Gastroesophageal sphincter (tissue), 4 donors: ENCODE results near the gene COA3. TPM values are rescaled to one million over a fixed set of nuclear protein-coding genes. Genes with fewer than 3 reads are reported as not detected.

ENCODE experiments used
- ATAC-seq: fragments of 150-250 bp; one replicate; pipeline ENCODE4 v1.9.1; 2016; ENCODE audit warnings: mild to moderate bottlenecking, moderate library complexity
- H3K27ac ChIP-seq, 4 donors: fragments of 200-600 bp; sonication (generic) in 3 of 4; 1 replicate in 3 of 4; 2 replicates in 1 of 4; pipeline ENCODE4 v1.5.1; 2016 to 2019
- H3K27me3 ChIP-seq: fragments of 200-600 bp; sonication (generic); one replicate; pipeline ENCODE4 v1.5.1; 2019
- H3K36me3 ChIP-seq, 2 donors: fragments of 200-600 bp; sonication (generic); one replicate each; pipeline ENCODE4 v1.5.1; 2019; ENCODE audit warnings: control low read depth in 1 of 2
- H3K4me1 ChIP-seq, 3 donors: fragments of 200-600 bp; sonication (generic); 1 replicate in 2 of 3; 2 replicates in 1 of 3; pipeline ENCODE4 v1.5.1; 2016 to 2019; ENCODE audit warnings: control low read depth in 2 of 3
- H3K4me3 ChIP-seq, 2 donors: fragments of 200-600 bp; sonication (generic); one replicate each; pipeline ENCODE4 v1.5.1; 2019; ENCODE audit warnings: mild to moderate bottlenecking in 1 of 2, moderate library complexity in 1 of 2
- H3K9me3 ChIP-seq, 3 donors: fragments of 200-600 bp; sonication (generic); one replicate each; pipeline ENCODE4 v1.5.1; 2017 to 2019; ENCODE audit warnings: control low read depth in 2 of 3
- EP300 ChIP-seq: sonication (generic); formaldehyde crosslinking; IDR thresholded peaks from one replicate; pipeline ENCODE4 v1.6.1; 2017; ENCODE audit warnings: antibody characterized with exemption, mild to moderate bottlenecking
- POLR2A ChIP-seq, 2 donors: fragments of 450-650 bp; IDR thresholded peaks; one replicate each; pipeline ENCODE4 v1.6.1; 2017; ENCODE audit warnings: antibody characterized with exemption in 2 of 2, mild to moderate bottlenecking in 2 of 2, moderate library complexity in 1 of 2
- POLR2AphosphoS5 ChIP-seq: sonication (generic); formaldehyde crosslinking; IDR thresholded peaks from one replicate; pipeline ENCODE4 v1.6.1; 2017; ENCODE audit warnings: antibody characterized with exemption
- WGBS, 2 donors: methylation state at CpG; one replicate each; pipeline ENCODE4 v1.1.5; 2018; ENCODE audit warnings: low coverage in 1 of 2; 5-methylcytosine and 5-hydroxymethylcytosine counted together
- total RNA-seq, 4 donors: library from RNA; depleted of rRNA; stranded (reverse); fragments of >200 nt; gene quantifications; one replicate each; pipeline ENCODE4 v1.1.0, GENCODE V29; 2016
- TF ChIP-seq, protein P1 (sequence below), 4 experiments: fragments of 200-600 bp in 2 of 4; fragments of 450-650 bp in 2 of 4; sonication (generic) in 1 of 4; IDR thresholded peaks; one replicate each; pipeline ENCODE4 v1.5.1; 2017 to 2019; ENCODE audit warnings: antibody characterized with exemption in 4 of 4, mild to moderate bottlenecking in 2 of 4, moderate library complexity in 2 of 4

The COA3 gene
- total RNA-seq, 4 donors from 2014 or later, result 55.3 to 81.4 (median 66.8) TPM

DNA sequence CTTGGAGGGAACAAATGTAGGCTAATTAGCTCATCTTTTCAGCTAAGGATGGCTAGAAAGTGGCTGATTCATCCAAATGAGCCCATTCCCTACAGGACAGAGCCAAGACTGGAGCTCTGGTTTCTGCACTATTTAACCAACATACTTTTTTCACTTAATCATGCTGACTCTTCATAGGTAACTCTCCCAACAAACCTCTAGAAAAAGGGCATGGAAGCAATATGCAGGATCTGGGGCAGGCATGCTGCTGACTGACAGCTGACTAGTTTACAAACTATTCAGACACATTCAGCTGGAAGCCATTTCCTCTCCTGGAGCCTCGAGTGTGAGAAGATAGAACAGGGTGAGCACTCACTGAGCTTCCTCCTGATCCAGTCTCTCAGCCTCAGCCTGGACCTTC, 19.4 kb upstream of the COA3 start:
- no peak for ATAC-seq
- Histone ChIP-seq H3K36me3 (peaks cover 0 to 97% of the 10 kb centered on the region in 2 donors), H3K4me3 (no peak overlapping the region), H3K4me1 (peaks cover 9 to 35% (median 18%) of the 10 kb centered on the region in 3 donors), H3K27me3 (no peaks in the 10 kb centered on the region), H3K27ac (no peak overlapping the region), H3K9me3 (no peaks in the 10 kb centered on the region)
- WGBS, 2 donors, result 27 to 33% methylated on average over 1 of the region's 1 CpG
- TF ChIP-seq, protein P1, sequence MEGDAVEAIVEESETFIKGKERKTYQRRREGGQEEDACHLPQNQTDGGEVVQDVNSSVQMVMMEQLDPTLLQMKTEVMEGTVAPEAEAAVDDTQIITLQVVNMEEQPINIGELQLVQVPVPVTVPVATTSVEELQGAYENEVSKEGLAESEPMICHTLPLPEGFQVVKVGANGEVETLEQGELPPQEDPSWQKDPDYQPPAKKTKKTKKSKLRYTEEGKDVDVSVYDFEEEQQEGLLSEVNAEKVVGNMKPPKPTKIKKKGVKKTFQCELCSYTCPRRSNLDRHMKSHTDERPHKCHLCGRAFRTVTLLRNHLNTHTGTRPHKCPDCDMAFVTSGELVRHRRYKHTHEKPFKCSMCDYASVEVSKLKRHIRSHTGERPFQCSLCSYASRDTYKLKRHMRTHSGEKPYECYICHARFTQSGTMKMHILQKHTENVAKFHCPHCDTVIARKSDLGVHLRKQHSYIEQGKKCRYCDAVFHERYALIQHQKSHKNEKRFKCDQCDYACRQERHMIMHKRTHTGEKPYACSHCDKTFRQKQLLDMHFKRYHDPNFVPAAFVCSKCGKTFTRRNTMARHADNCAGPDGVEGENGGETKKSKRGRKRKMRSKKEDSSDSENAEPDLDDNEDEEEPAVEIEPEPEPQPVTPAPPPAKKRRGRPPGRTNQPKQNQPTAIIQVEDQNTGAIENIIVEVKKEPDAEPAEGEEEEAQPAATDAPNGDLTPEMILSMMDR (IDR thresholded peaks at IDR 0.05), result no peak
- no peak for TF ChIP-seq POLR2A (IDR thresholded peaks at IDR 0.05)
- TF ChIP-seq POLR2AphosphoS5, result no peak
- TF ChIP-seq EP300, result no peak

DNA sequence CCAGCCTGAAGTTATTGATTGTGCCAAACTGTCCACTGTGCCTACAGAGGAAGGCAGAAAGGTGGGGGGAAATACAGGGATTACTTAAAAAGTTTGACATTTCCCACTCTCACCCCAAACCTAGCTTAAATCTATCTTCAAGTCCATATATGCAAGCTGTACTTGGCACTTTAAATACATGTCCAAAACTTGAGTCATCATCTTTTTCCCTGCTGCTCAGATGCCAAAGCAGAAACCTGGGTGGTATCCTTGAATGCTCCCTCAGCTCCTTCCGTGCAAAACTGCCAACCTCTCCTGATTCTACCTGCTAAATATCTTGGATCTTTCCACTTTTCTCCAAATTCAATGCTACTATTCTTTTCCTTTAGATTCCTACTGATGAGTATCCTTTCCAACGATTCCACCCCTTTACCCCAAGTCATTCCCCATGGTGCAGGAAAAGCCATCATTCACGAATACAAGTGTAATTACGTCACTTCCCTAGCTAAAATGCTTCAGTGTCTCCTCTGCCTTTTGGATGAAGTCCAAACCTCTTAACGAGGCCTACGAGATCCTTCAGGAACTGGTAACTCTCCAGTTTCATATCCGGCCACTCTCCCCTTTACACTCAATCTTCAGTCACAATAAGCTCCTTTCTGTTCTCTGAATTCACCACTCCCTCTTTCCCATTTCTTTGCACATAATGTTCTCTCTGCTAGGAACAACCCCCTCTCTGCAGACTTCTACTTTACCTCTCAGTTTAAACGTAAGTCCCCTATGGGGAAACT, 16.3 kb upstream of the COA3 start:
- H3K9me3 ChIP-seq, result no peaks in the 10 kb centered on the region
- H3K36me3 ChIP-seq, result peaks cover 0 to 94% of the 10 kb centered on the region in 2 donors
- WGBS, 2 donors, result 32 to 34% methylated on average over 7 to 8 of the region's 8 CpGs
- ATAC-seq, result peak; percentile 48
- H3K27me3 ChIP-seq, result no peaks in the 10 kb centered on the region
- H3K27ac ChIP-seq, result peak overlapping the region; percentile 49 to 76 (median 56)
- H3K4me1 ChIP-seq, result peaks cover 9 to 26% (median 12%) of the 10 kb centered on the region in 3 donors
- no peak for TF ChIP-seq POLR2A (IDR thresholded peaks at IDR 0.05)
- no peak for TF ChIP-seq EP300
- TF ChIP-seq, protein P1 (IDR thresholded peaks at IDR 0.05), result no peak
- peak; percentile 36 for TF ChIP-seq POLR2AphosphoS5
- no peak overlapping the region for H3K4me3 ChIP-seq

DNA sequence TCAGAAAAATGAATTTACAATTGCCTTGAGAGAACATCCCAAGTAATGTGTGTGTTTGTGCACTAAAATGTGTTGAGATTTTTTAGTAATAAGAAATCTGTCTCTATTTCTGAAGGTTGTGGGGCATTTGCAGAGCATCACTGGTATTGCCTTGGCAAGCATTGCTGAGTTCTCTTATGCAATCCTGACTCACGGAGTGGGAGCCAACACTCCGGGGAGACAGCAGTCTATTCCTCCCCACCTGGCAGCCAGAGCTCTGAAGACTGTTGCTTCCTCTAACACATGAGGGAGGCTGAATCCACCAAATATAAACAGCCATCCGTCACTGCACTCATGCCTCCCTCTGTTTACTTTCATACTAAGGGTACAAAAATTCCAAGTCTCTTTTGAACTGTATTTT, 10.7 kb upstream of the COA3 start:
- H3K27ac ChIP-seq, result peak overlapping the region; percentile 58 to 78 (median 71)
- WGBS, 2 donors, result 0 to 9% methylated on average over 1 to 3 of the region's 3 CpGs
- H3K27me3 ChIP-seq, result no peaks in the 10 kb centered on the region
- H3K4me3 ChIP-seq, result no peak overlapping the region
- no peak for TF ChIP-seq POLR2A (IDR thresholded peaks at IDR 0.05)
- TF ChIP-seq POLR2AphosphoS5, result peak; percentile 82
- peaks cover 0 to 39% of the 10 kb centered on the region in 2 donors for H3K36me3 ChIP-seq
- H3K9me3 ChIP-seq, result no peaks in the 10 kb centered on the region
- peak; percentile 96 for ATAC-seq
- peaks cover 4 to 47% (median 5%) of the 10 kb centered on the region in 3 donors for H3K4me1 ChIP-seq

DNA sequence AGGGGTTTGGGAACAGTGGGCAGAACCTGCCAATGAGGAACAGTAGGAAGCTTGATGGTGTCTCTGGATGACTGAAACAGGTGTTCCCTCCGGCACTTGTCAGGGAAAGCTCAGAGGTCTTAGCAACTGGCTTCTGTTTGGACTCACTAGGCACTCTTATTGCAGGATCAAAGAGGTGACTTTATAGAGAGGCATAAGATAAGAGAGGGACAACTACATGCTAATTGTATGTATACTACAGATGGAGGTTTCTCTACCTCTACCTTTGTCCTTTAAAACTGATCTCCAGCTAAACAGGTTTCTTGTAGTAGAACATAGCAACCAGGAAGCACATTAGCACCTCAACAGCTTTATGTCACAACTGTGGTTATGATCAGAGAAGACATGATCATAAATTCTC, 7.7 kb upstream of the COA3 start:
- WGBS, 2 donors, result no CpG with 5 or more reads among the region's 1 CpG
- TF ChIP-seq EP300, result no peak
- no peak for TF ChIP-seq POLR2AphosphoS5
- TF ChIP-seq, protein P1 (IDR thresholded peaks at IDR 0.05), result no peak
- TF ChIP-seq POLR2A (IDR thresholded peaks at IDR 0.05), result no peak
- ATAC-seq, result no peak
- H3K27ac ChIP-seq, result peak overlapping the region in 3 of 4 donors; percentile 45 to 78 (median 67)
- H3K27me3 ChIP-seq, result no peaks in the 10 kb centered on the region
- peaks cover 4 to 58% (median 4%) of the 10 kb centered on the region in 3 donors for H3K4me1 ChIP-seq
- no peaks in the 10 kb centered on the region for H3K9me3 ChIP-seq
- peaks cover 0 to 11% of the 10 kb centered on the region in 2 donors for H3K36me3 ChIP-seq
- no peak overlapping the region for H3K4me3 ChIP-seq

DNA sequence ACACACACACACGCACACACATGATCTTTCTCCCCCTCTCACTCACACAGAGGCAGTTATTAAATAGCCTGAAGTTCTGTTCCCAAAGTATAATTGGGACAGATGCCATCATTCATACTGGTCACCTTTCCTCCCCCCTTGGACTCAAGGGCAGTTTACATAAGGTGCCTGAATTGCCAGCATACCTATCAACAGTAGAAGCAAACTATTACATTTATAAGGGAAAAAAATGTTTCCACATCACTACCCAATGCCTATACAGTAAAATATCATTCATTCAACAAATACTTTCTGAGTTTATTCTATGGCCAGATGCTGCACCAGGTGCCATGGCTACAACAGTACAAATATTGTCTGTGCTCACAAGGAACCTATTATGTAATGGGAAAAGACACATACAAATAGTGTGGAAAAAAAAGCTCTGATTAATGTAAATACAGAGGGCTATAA, 6.4 kb upstream of the COA3 start:
- H3K27me3 ChIP-seq, result no peaks in the 10 kb centered on the region
- ATAC-seq, result no peak
- TF ChIP-seq POLR2AphosphoS5, result no peak
- TF ChIP-seq, protein P1 (IDR thresholded peaks at IDR 0.05), result no peak
- TF ChIP-seq EP300, result no peak
- TF ChIP-seq POLR2A (IDR thresholded peaks at IDR 0.05), result no peak
- no peak overlapping the region for H3K4me3 ChIP-seq
- peaks cover 4 to 54% (median 4%) of the 10 kb centered on the region in 3 donors for H3K4me1 ChIP-seq
- H3K9me3 ChIP-seq, result no peaks in the 10 kb centered on the region
- no peaks in the 10 kb centered on the region for H3K36me3 ChIP-seq
- peak overlapping the region; percentile 45 to 78 (median 70) for H3K27ac ChIP-seq
- 0 to 33% methylated on average over 1 of the region's 1 CpG for WGBS, 2 donors
